DOHH2 (cell line): ENCODE results near the gene PPP2CA.

Experiments
- CTCF ChIP-seq: fragments of 200-600 bp; sonication (generic); IDR thresholded peaks from one replicate; pipeline ENCODE4 v1.5.1; 2014; ENCODE audit warnings: antibody characterized with exemption, mild to moderate bottlenecking, low read depth, low read length; ENCODE audit not compliant: poor library complexity, severe bottlenecking
- EZH2phosphoT487 ChIP-seq: fragments of 200-600 bp; sonication (generic); IDR thresholded peaks from 2 replicates; pipeline ENCODE4 v1.6.1; 2017; ENCODE audit warnings: borderline replicate concordance, mild to moderate bottlenecking, antibody characterized with exemption, low read length, moderate library complexity, mixed read lengths

DNA sequence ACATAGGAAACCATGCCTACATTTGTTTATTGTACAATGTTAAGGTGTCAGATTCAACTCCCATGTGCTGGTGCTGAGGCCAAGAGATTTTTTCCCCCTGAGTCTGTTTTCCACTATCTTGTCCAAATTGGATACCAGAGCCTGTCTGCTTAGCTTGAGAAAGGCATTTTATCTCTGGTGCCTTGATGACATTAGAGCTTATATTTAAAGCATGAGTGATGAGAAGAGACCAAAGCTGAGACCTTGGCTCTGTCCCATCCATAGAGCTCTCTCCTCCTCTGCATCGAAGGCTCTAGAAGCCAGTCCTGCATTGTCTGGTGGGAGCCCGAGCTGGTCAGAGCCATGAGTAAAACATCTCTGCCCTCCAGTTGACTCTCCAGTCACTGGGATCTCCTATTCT lies 10.4 kb upstream of the PPP2CA start:
- TF ChIP-seq CTCF, result no peak
- no peak for TF ChIP-seq EZH2phosphoT487
